ENCODE measurements around the gene CCDC77.
A peak's percentile ranks its signal among the peaks of the same experiment; 100 is the strongest.

GRCh38 chr12:442235-442884 lies 40.9 kb downstream of the CCDC77 start:
- TF ChIP-seq POLR2AphosphoS5 (IDR thresholded peaks at IDR 0.05; ENCODE audit: low read length) (no peak), CHD1 (IDR thresholded peaks at IDR 0.05; ENCODE audit: low read depth, low read length) (no peak), POLR2A (IDR thresholded peaks at IDR 0.05; ENCODE audit: low read depth, low read length) (no peak), EGR1 (IDR thresholded peaks at IDR 0.05; ENCODE audit: borderline replicate concordance in 1 of 2, low read depth in 2 of 2, low read length in 2 of 2) (no peak), CTCF (IDR thresholded peaks at IDR 0.05 in 2 of 3, conservative IDR thresholded peaks at IDR 0.05 in 1 of 3; ENCODE audit: control insufficient read depth in 2 of 3, extremely low read depth in 1 of 3, insufficient read depth in 1 of 3, low read depth in 3 of 3, low read length in 3 of 3) (peak; percentile 55 to 68 (median 68)), TARDBP (IDR thresholded peaks at IDR 0.05; ENCODE audit: borderline replicate concordance) (no peak), ZNF207 (IDR thresholded peaks at IDR 0.05; ENCODE audit: borderline replicate concordance) (no peak), MTA3 (IDR thresholded peaks at IDR 0.05; ENCODE audit: borderline replicate concordance, low read length) (no peak), MYC (IDR thresholded peaks at IDR 0.05; ENCODE audit: insufficient read depth, insufficient read length, insufficient replicate concordance, low read length, severe bottlenecking) (no peak)

All from GM12878 (cell line).